ENCODE measurements around the gene MIPOL1. TPM values are rescaled to one million over a fixed set of nuclear protein-coding genes. Genes with fewer than 3 reads are reported as not detected.

The MIPOL1 gene
- total RNA-seq, 4 donors from 2014 or later: 11.4 to 25.7 (median 18.9) TPM

DNA sequence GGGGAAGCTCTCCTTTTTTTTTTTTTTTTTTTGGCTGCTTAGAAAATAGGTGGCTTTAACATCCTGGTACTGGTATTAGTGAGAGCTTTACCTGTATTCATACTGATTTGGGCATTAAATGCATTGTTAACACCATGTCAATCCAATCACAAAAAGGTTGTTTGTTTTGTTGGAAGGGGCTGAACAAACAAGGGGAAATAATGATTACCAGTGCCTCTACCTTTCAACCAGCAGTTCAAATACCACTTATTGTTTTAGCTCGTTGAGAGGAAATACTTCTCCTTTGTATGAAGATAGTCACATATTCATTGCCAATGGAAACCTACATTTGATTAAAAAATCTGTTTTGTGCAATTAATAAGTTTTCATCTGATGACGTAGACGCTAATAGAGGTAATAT lies 72.9 kb downstream of the MIPOL1 start:
- WGBS, 2 donors: 77% methylated on average over 3 of the region's 3 CpGs
- Histone ChIP-seq H3K36me3 (peaks cover 0 to 14% (median 0%) of the 10 kb centered on the region in 3 donors), H3K4me1 (no peaks in the 10 kb centered on the region), H3K9me3 (no peaks in the 10 kb centered on the region), H3K27me3 (no peaks in the 10 kb centered on the region), H3K27ac (no peak overlapping the region), H3K4me3 (no peak overlapping the region)
- TF ChIP-seq EP300 (IDR thresholded peaks at IDR 0.05) (no peak), POLR2A (IDR thresholded peaks at IDR 0.05) (no peak)
- TF ChIP-seq, protein P1, sequence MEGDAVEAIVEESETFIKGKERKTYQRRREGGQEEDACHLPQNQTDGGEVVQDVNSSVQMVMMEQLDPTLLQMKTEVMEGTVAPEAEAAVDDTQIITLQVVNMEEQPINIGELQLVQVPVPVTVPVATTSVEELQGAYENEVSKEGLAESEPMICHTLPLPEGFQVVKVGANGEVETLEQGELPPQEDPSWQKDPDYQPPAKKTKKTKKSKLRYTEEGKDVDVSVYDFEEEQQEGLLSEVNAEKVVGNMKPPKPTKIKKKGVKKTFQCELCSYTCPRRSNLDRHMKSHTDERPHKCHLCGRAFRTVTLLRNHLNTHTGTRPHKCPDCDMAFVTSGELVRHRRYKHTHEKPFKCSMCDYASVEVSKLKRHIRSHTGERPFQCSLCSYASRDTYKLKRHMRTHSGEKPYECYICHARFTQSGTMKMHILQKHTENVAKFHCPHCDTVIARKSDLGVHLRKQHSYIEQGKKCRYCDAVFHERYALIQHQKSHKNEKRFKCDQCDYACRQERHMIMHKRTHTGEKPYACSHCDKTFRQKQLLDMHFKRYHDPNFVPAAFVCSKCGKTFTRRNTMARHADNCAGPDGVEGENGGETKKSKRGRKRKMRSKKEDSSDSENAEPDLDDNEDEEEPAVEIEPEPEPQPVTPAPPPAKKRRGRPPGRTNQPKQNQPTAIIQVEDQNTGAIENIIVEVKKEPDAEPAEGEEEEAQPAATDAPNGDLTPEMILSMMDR (IDR thresholded peaks at IDR 0.05): no peak
- no peak for DNase-seq (ENCODE audit: low spot score in 2 of 2)

DNA sequence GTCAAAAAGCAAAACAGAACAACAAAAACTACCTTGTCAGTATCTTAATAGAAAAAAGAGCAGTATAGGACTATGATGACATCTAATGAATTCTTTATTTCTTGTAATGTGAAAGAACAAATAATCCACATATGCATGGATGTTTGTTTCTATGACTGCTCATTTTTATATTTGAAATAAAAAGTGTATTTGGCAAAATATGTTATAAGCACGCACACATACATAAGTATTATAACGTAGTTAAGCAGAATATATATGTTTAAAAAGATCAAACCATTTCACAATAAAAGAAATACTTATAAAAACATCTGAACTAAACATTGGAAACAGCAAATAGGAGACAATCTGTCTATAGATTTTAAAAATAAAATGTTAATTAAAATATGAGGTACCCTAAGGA lies 74.8 kb downstream of the MIPOL1 start:
- TF ChIP-seq, protein P1 (IDR thresholded peaks at IDR 0.05): no peak
- TF ChIP-seq EP300 (IDR thresholded peaks at IDR 0.05) (no peak), POLR2A (IDR thresholded peaks at IDR 0.05) (no peak)
- H3K27me3 ChIP-seq: no peaks in the 10 kb centered on the region
- no peak for DNase-seq (ENCODE audit: low spot score in 2 of 2)
- H3K9me3 ChIP-seq: no peaks in the 10 kb centered on the region
- 92 to 96% methylated on average over 2 of the region's 2 CpGs for WGBS, 2 donors
- H3K36me3 ChIP-seq: peaks cover 0 to 2% (median 0%) of the 10 kb centered on the region in 3 donors
- no peak overlapping the region for H3K27ac ChIP-seq
- H3K4me3 ChIP-seq: no peak overlapping the region
- no peaks in the 10 kb centered on the region for H3K4me1 ChIP-seq

DNA sequence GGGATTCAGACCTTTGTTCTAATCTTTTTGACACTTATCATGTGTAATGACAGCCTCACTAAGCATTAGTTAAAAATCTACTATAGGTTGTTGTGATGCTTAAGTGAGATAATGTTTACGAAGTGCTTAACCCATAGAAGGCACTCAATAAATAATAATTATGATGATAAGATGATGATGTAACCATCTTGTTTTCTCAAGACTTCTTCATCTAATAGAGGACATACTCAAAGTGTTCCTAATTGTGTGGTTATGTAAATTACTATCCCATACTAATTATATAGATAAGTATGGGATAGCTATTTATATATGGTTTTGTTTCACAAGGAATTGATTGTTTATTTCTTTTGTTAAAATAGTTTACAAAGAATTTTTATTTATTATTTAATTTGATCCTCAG lies 76.9 kb downstream of the MIPOL1 start:
- H3K36me3 ChIP-seq: no peaks in the 10 kb centered on the region
- no peaks in the 10 kb centered on the region for H3K27me3 ChIP-seq
- no peaks in the 10 kb centered on the region for H3K9me3 ChIP-seq
- TF ChIP-seq EP300 (IDR thresholded peaks at IDR 0.05) (no peak), POLR2A (IDR thresholded peaks at IDR 0.05) (no peak)
- TF ChIP-seq, protein P1 (IDR thresholded peaks at IDR 0.05): no peak
- H3K27ac ChIP-seq: no peak overlapping the region
- 97 to 98% methylated on average over 1 of the region's 1 CpG for WGBS, 2 donors
- DNase-seq (ENCODE audit: low spot score in 2 of 2): no peak
- H3K4me3 ChIP-seq: no peak overlapping the region
- no peaks in the 10 kb centered on the region for H3K4me1 ChIP-seq

DNA sequence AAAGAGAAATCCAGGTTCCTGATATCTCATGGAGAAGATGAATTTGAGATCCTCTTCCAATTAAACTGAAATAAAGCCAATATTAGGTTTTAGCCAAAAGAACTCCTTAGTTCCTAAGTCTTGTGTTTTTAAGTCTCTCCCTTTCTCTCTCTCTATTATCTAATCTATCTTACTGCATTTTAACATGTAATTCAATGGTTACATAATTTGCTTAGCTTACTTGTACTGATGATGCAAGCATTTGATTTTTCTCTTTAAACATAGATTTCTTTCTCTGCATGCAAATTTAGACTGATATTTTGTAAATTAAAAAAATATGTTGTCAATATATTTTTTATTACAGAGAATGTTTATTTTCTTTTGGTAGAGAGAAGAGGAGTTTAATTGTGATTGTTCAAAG lies 78.2 kb downstream of the MIPOL1 start:
- no peaks in the 10 kb centered on the region for H3K4me1 ChIP-seq
- H3K4me3 ChIP-seq: no peak overlapping the region
- H3K27me3 ChIP-seq: no peaks in the 10 kb centered on the region
- H3K9me3 ChIP-seq: no peaks in the 10 kb centered on the region
- TF ChIP-seq, protein P1 (IDR thresholded peaks at IDR 0.05): no peak
- TF ChIP-seq POLR2A (IDR thresholded peaks at IDR 0.05): no peak
- TF ChIP-seq EP300 (IDR thresholded peaks at IDR 0.05): no peak
- H3K36me3 ChIP-seq: peaks cover 0 to under 1% (median 0%) of the 10 kb centered on the region in 3 donors
- H3K27ac ChIP-seq: no peak overlapping the region
- no peak for DNase-seq (ENCODE audit: low spot score in 2 of 2)

DNA sequence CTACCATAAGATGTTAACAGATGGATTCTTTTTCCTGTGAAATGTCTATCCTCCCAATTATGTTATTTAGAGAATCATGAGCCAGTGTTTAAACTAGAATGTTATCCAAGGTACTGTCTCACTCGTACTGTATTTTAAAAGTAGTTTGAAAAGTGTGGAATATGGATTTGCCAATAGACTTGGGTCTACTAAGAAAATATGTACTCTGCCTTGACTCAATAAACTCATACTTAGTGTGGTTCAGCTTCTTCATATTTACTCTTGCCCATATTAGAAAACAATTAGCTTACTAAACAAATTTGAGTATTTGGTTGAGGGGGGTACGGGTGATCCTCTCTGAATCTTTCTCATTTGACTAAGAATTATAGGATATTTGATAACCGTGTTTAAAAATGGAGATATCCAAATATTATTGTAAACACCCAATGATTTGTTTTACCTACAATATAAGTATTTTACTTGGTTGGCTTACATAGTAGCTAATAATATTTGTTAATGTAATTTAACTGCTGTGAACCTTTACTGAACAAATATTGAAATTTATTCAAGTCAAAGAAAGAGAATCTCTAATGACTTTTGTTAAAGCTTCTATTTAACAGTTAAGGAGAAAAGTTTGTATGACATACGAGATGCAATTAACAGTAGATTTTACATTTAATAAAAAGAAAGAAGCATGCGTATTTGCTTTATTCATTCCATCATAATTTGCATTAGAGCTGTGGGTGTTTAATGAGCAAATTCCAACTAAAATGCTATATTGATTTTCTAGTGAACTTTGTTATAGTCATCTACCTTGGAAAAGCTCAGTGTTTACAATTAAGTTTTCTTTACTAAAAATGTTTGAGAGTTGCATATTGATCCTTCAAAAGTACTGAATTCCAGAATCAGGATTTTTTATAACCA lies 81.2 kb downstream of the MIPOL1 start:
- no peak for DNase-seq (ENCODE audit: low spot score in 2 of 2)
- H3K4me3 ChIP-seq: no peak overlapping the region
- TF ChIP-seq, protein P1 (IDR thresholded peaks at IDR 0.05): no peak
- no peak for TF ChIP-seq POLR2A (IDR thresholded peaks at IDR 0.05)
- no peak for TF ChIP-seq EP300 (IDR thresholded peaks at IDR 0.05)
- no peaks in the 10 kb centered on the region for H3K27me3 ChIP-seq
- peaks cover 0 to 13% (median 0%) of the 10 kb centered on the region in 3 donors for H3K36me3 ChIP-seq
- no peaks in the 10 kb centered on the region for H3K9me3 ChIP-seq
- H3K4me1 ChIP-seq: no peaks in the 10 kb centered on the region
- H3K27ac ChIP-seq: no peak overlapping the region
- WGBS, 2 donors: 91 to 92% methylated on average over 5 of the region's 5 CpGs

All from tibial nerve (tissue), 4 donors.